Naive thymus-derived CD8-positive, alpha-beta T cell (primary cell): ENCODE measurements around the gene TOMM20L. TPM values are rescaled to one million over a fixed set of nuclear protein-coding genes. Genes with fewer than 3 reads are reported as not detected.
"Not testable (repeated sequence)": the region's sequence is repeated elsewhere in the genome, so short reads cannot be mapped to it uniquely, and the experiment has no call there.

ENCODE experiments used
- ATAC-seq, 2 donors: fragments of 150-1000 bp; cut with Tn5 transposase in 1 of 2; sonication (Bioruptor Pico), chemical (Tn5 transposase) in 1 of 2; 1 replicate in 1 of 2; 2 replicates in 1 of 2; pipeline ENCODE4 v1.10.0; 2021; ENCODE audit warnings: mild to moderate bottlenecking in 2 of 2, moderate library complexity in 2 of 2
- POLR2A ChIA-PET: fragments of 350-600 bp; sonication (Branson Sonifier 250); formaldehyde crosslinking; loops from one replicate; lab custom pipeline; 2021; ENCODE audit warnings: antibody characterized with exemption; lab: Charles Lee
- DNase-seq, 10 donors: peaks; one replicate each; pipeline versions ENCODE4 v3.0.0 to v3.0.0-alpha.2; 2020 to 2022
- H3K27ac Mint-ChIP-seq, 10 donors: one replicate each; pipeline ENCODE4 v1.8.0; 2020 to 2022; ENCODE audit warnings: mild to moderate bottlenecking in 10 of 10, mixed read lengths in 10 of 10, moderate library complexity in 4 of 10, inconsistent platforms in 1 of 10
- H3K27me3 Mint-ChIP-seq, 5 donors: one replicate each; pipeline ENCODE4 v1.8.0; 2021 to 2022; ENCODE audit warnings: mixed read lengths in 5 of 5
- H3K36me3 Mint-ChIP-seq, 3 donors: one replicate each; pipeline ENCODE4 v1.8.0; 2020 to 2022; ENCODE audit warnings: mixed read lengths in 3 of 3, mild to moderate bottlenecking in 2 of 3, inconsistent platforms in 1 of 3
- H3K4me1 Mint-ChIP-seq, 4 donors: one replicate each; pipeline ENCODE4 v1.8.0; 2021 to 2022; ENCODE audit warnings: mixed read lengths in 4 of 4
- H3K4me3 Mint-ChIP-seq, 10 donors: one replicate each; pipeline ENCODE4 v1.8.0; 2020 to 2022; ENCODE audit warnings: mild to moderate bottlenecking in 10 of 10, mixed read lengths in 10 of 10, moderate library complexity in 6 of 10, inconsistent platforms in 1 of 10
- H3K9me3 Mint-ChIP-seq, 9 donors: one replicate each; pipeline ENCODE4 v1.8.0; 2020 to 2022; ENCODE audit warnings: mixed read lengths in 9 of 9, mild to moderate bottlenecking in 3 of 9, inconsistent platforms in 1 of 9, moderate library complexity in 1 of 9
- polyA plus RNA-seq, 3 donors: library from polyadenylated mRNA; unstranded; fragments of 300-500 nt; fragmentation: Illumina TruSeq; gene quantifications; one replicate each; pipeline ENCODE4 v1.2.3, GENCODE V29; 2021
- total RNA-seq, 8 experiments: library from RNA in 2 of 8; stranded (reverse) in 2 of 8; gene quantifications; one replicate each; pipeline ENCODE4 v1.2.3 and lab custom pipeline; 2021 to 2026

The TOMM20L gene
- total and polyA plus RNA-seq, 5 experiments from 2014 or later, result not detected

DNA sequence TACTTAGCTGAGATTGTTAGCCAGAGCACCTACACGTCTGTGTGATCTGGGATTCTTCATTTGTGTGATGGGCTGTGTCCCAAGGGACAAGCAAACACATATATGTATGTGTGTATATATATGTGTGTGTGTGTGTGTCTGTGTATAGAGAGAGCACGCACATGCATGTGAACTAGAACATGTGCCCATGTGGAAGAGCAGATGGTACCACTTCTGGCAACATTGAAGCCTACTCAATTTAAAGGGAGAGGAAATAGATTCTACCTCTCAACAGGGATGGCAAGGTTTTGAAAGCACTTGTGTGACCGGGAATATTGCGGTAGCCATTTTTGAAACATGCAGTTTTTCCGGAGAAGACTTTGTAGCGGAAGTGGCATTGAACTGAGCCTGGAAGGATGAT lies 1.4 kb downstream of the TOMM20L start:
- no peak for DNase-seq
- peak overlapping the region in 3 of 10 donors; percentile 94 to 97 (median 96) for H3K27ac Mint-ChIP-seq
- peak overlapping the region in 9 of 10 donors; percentile 4 to 94 (median 75) for H3K4me3 Mint-ChIP-seq
- no peak for ATAC-seq
- peaks cover 7 to 20% (median 12%) of the 10 kb centered on the region in 4 donors for H3K4me1 Mint-ChIP-seq
- POLR2A ChIA-PET, result interaction anchor here (1.5 to 2.3 kb wide), 2 partner anchors 8 to 99 kb away, joined by 6 to 16 read pairs; partner anchors contain the start of gene ARID4A
- no peaks in the 10 kb centered on the region for H3K9me3 Mint-ChIP-seq
- H3K27me3 Mint-ChIP-seq, result no peaks in the 10 kb centered on the region
- no peaks in the 10 kb centered on the region for H3K36me3 Mint-ChIP-seq

DNA sequence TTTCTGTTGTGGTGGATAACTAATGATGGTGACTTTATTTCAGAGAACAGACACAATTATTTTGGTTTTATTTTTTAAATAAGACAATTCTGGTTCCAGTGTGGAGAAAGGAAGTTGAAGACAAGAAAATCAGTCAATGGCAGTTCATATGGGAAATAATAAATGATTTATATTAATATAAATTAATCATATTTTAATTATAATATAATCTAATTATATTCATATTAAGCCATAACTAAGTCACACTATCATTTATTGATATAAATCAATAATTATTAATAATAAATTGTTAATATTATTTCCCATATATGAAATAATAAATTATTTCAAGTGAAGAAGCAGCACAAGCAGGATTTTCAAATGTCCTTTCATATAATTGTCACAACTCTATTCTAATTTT lies 2.8 kb downstream of the TOMM20L start:
- H3K9me3 Mint-ChIP-seq, result no peaks in the 10 kb centered on the region
- H3K27me3 Mint-ChIP-seq, result no peaks in the 10 kb centered on the region
- no peaks in the 10 kb centered on the region for H3K36me3 Mint-ChIP-seq
- peaks cover 7 to 20% (median 12%) of the 10 kb centered on the region in 4 donors for H3K4me1 Mint-ChIP-seq
- POLR2A ChIA-PET, result no interaction called here
- H3K4me3 Mint-ChIP-seq, result no peak overlapping the region
- no peak overlapping the region for H3K27ac Mint-ChIP-seq
- ATAC-seq (no peak), DNase-seq (no peak)

DNA sequence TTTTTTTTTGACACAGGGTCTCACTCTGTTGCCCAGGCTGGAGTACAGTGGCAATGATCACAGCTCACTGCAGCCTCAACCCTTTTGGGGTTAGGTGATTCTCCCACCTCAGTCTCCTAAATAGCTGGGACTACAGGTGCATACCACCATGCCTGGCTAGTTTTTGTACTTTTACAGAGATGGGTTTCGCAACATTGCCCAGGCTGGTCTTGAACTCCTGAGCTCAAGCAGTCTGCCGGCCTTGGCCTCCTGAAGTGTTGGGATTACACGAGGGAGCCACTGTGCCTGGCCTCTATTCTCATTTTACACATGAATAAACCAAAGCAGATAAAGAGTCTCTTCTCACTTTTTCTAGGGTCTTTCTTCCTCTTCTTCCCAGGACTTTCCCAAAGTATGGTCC lies 3.2 kb downstream of the TOMM20L start:
- POLR2A ChIA-PET, result no interaction called here
- Mint-ChIP-seq H3K27ac (no peak overlapping the region), H3K27me3 (no peaks in the 10 kb centered on the region), H3K9me3 (no peaks in the 10 kb centered on the region), H3K36me3 (no peaks in the 10 kb centered on the region), H3K4me1 (peaks cover 7 to 20% (median 12%) of the 10 kb centered on the region in 4 donors), H3K4me3 (no peak overlapping the region)
- DNase-seq (no peak), ATAC-seq (no peak)

DNA sequence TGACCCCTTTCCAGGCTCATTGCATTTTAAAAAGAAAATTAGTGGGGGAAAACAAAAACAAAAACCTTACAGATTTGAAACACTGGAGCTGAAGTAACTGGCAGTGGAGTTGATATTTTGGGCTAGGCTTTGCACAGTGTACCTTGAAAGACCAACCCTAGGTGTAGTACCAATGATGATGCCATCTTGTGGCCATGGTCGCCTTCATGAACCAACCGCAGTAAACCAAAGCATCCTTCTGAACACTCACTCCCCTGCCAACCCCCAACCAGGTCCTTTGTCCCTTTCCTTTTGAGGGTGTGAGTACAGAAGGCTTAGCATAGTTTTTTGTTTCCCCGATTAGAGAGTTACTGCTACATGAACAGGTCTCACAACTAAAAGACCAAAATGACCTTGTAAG lies 5.9 kb downstream of the TOMM20L start:
- DNase-seq (no peak), ATAC-seq (peak in 1 of 2 donors; percentile 35)
- POLR2A ChIA-PET, result no interaction called here

DNA sequence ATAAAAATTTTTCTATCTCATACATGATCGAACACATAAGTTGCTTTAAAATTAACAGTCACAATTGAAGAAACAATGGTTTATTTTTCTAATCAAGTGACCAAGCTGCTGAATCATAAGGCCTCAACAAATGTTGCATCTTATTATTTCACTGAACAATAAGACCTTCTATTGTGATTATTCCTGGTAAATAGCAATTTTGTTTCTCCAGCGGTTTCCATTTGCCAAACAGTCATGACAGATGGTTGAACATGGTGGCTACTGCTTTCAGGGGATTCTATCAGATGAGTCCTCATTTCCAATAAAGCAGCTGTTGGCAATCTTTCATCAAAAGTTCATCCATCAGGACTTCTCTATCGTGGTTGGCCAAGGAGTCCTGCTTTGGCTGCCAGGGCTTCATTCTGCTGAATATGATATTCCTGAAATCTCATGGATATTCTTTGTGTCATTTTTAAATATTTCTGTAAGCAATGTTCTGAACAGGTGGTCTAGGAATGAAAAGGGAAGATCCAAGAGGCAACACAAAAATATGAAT lies 13.0 kb downstream of the TOMM20L start:
- POLR2A ChIA-PET, result no interaction called here
- H3K4me3 Mint-ChIP-seq, result no peak overlapping the region
- no peaks in the 10 kb centered on the region for H3K27me3 Mint-ChIP-seq
- H3K36me3 Mint-ChIP-seq, result peaks cover 0 to 53% (median 9%) of the 10 kb centered on the region in 3 donors
- H3K27ac Mint-ChIP-seq, result peak overlapping the region in 1 of 10 donors; percentile 22
- DNase-seq, result no peak
- no peaks in the 10 kb centered on the region for H3K4me1 Mint-ChIP-seq
- no peaks in the 10 kb centered on the region for H3K9me3 Mint-ChIP-seq
- no peak for ATAC-seq

More for the DNA sequence above, 5.9 kb downstream of the TOMM20L start:
- peak overlapping the region in 1 of 10 donors; percentile 20 for H3K27ac Mint-ChIP-seq
- peaks cover 1 to 9% (median 3%) of the 10 kb centered on the region in 4 donors for H3K4me1 Mint-ChIP-seq
- H3K36me3 Mint-ChIP-seq, result peaks cover 0 to under 1% (median 0%) of the 10 kb centered on the region in 3 donors
- no peak overlapping the region for H3K4me3 Mint-ChIP-seq
- H3K9me3 Mint-ChIP-seq, result no peaks in the 10 kb centered on the region
- H3K27me3 Mint-ChIP-seq, result no peaks in the 10 kb centered on the region

DNA sequence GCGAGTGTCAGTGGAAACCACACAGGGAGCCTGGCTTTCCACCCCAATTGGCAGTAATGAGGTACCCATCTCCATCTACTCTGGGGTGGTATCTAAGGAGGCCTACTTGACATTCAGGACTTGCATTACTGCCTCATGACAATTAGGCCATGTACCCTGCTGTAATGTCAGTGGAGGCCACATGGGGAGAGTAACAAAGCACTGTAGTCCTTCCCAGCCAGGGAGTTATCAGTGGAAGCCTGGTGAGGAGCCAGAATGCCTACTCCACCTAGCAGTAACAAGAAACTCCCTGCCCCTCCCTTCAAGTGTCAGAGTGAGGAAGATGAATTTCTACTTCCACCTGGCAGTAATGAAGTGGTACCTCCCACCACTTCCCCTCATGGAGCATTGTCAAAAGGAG lies 19.1 kb downstream of the TOMM20L start:
- DNase-seq (no peak), ATAC-seq (no peak)
- peaks cover 11 to 72% (median 25%) of the 10 kb centered on the region in 3 donors for H3K36me3 Mint-ChIP-seq
- H3K9me3 Mint-ChIP-seq, result peaks cover 0 to 3% (median 0%) of the 10 kb centered on the region in 9 donors
- H3K4me3 Mint-ChIP-seq, result no peak overlapping the region
- H3K4me1 Mint-ChIP-seq, result peaks cover 13 to 22% (median 15%) of the 10 kb centered on the region in 4 donors
- peak overlapping the region in 1 of 10 donors; percentile 29 for H3K27ac Mint-ChIP-seq
- POLR2A ChIA-PET, result no interaction called here
- H3K27me3 Mint-ChIP-seq, result no peaks in the 10 kb centered on the region

DNA sequence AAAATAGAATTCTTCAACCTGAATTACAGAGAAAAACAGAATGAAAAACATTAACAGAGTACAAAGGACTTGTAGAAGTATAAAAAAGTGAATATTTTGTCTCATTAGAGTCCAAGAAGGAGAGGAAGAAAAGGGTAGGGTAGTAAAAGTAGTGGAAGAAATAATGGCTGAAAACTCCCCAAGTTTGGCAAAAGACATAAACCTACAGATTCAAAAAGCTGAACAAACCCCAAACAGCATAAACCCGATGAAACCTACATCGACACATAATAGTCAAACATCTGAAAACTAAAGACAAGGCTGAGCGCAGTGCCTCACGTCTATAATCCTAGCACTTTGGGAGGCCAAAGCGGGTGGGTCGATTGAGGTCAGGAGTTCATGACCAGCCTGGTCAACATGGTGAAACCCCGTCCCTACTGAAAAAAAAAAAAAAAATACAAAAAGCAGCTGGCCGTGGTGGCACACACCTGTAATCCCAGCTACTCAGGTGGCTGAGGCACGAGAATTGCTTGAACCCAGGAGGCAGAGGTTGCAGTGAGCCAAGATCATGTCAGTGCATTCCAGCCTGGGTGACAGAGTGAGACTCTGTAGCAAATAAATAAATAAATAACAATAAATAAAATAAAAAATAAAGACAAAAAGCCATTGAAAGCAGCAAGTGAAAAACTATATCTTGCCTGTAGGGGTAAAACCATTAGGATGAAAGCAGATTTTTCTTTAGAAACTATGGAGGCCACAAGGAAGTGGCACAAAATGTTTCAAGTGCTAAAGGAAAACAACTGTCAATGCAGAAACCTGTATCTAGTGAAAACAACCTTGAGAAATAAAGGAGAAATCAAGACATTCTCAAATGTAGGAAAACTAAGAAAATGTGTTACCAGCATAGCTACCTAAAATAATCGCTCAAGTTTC lies 20.2 kb downstream of the TOMM20L start:
- Mint-ChIP-seq H3K27ac (peak overlapping the region in 3 of 10 donors; percentile 12 to 48 (median 43)), H3K36me3 (peaks cover 11 to 75% (median 25%) of the 10 kb centered on the region in 3 donors), H3K4me3 (no peak overlapping the region), H3K27me3 (no peaks in the 10 kb centered on the region), H3K4me1 (peaks cover 14 to 22% (median 15%) of the 10 kb centered on the region in 4 donors), H3K9me3 (peaks cover 0 to 3% (median 0%) of the 10 kb centered on the region in 9 donors)
- DNase-seq, result no peak
- ATAC-seq, result no peak
- POLR2A ChIA-PET, result interaction anchor here (0.6 kb wide), 1 partner anchor 118 kb away, joined by 5 read pairs; the partner anchor contains the start of gene ARID4A

DNA sequence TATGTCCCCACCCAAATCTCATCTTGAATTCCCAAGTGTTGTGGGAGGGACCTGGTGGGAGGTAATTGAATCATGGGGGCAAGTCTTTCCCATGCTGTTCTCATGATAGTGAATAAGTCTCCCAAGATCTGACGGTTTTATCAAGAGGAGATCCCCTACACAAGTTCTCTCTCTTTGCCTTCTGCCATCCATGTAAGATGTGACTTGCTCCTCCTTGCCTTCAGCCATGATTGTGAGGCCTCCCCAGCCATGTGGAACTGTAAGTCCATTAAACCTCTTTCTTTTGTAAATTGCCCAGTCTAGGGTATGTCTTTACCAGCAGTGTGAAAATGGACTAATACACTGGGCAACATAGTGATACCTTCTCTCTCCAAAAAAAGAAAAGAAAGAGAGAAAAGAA lies 21.2 kb downstream of the TOMM20L start:
- Mint-ChIP-seq H3K27ac (peak overlapping the region in 4 of 10 donors; percentile 11 to 80 (median 42)), H3K4me1 (peaks cover 14 to 22% (median 17%) of the 10 kb centered on the region in 4 donors), H3K36me3 (peaks cover 11 to 74% (median 23%) of the 10 kb centered on the region in 3 donors)
- H3K27me3 Mint-ChIP-seq, H3K4me3 Mint-ChIP-seq, DNase-seq, ATAC-seq, H3K9me3 Mint-ChIP-seq: not testable (repeated sequence)
- POLR2A ChIA-PET, result interaction anchor here (0.6 to 1.0 kb wide), 4 partner anchors 10 to 119 kb away, joined by 3 to 5 read pairs (median 4); partner anchors contain the start of gene ARID4A

DNA sequence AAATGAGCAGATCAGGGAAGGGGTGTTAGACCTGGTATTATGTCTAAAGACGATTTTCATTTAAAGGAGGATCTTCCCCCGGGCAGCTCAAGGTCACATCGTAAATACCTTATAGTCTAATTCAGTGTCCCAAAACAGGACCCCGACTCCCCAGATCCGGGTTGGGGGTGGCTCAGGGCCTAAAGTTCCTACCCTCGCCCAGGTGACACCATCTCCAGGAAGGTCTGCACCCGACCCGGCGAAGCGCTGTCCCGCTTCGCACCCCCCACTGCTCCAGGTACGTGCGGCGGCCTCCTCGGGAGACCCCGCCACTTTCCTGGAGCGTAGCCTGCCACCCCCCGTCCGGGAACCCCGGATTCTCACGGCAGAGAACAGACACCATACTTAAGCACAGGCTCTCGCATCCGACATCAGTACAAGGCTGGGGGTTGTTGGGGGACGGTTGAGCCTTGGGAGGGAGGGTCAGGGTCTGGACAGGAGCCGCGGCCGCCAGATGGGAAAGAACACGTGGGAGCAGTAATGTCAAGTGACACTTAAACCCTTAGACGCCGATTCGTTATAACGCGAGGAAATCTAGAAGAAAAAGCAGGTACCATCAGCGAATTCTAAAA lies 31.0 kb downstream of the TOMM20L start:
- Mint-ChIP-seq H3K4me1 (peaks cover 8 to 51% (median 42%) of the 10 kb centered on the region in 4 donors), H3K36me3 (peaks cover 0 to 35% (median 6%) of the 10 kb centered on the region in 3 donors), H3K4me3 (peak overlapping the region; percentile 78 to 96 (median 90)), H3K27ac (peak overlapping the region; percentile 90 to 99 (median 96)), H3K27me3 (peaks cover 0 to 2% (median 0%) of the 10 kb centered on the region in 5 donors), H3K9me3 (peaks cover 0 to 2% (median 0%) of the 10 kb centered on the region in 9 donors)
- peak; percentile 13 to 31 for ATAC-seq
- peak in 7 of 10 donors; percentile 13 to 71 (median 27) for DNase-seq
- POLR2A ChIA-PET, result interaction anchor here (0.5 to 2.7 kb wide), 14 partner anchors 10 to 1847 kb away, joined by 3 to 46 read pairs (median 4); partner anchors contain the start of genes ACTR10, AP5M1, ARID4A and DAAM1

DNA sequence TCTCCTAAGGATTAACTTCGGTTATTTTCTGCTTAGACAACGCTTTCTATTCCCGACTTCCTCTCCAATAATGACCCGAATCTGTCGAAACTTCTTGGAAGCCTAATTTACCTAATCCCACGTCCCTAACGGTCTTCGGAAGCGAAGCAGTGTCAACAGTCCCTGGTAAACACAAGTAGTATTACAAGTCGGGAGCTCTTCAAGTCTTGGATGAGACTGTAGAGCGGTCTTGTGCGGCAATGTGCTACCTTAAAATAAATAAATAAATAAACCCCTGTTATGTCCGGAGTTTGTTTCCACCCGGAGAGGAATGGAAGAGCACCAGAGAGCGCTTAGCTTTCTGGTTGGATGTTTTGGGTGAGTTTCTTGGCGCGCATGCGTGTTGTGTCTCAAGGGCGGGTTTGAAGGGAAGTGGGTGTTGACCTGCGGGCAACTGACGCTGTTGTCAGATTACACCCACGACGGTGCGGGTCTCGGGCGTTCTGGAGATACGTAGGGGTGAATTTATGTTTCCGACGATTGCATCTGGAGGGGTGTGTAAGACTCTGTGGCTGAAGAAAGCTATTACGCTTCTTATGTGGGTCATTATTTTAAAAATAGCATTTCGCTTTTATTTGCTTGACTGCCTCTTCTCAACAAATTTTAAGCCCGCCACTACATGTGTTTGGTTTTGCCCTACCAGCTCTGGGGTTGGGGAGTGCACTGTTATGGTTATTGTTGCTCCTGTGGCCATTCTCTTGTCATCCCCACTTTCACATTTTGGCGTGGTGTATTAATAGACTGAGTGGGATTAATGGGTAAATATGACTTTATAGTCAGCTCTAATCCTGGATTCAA lies 31.8 kb downstream of the TOMM20L start, which contains the start of the genes KIAA0586 and TIMM9:
Gene KIAA0586, plus strand, starts transcription at position 439 of the 837 bp plus-strand sequence. CDS start 546 bp downstream, outside the sequence.
Gene TIMM9, minus strand, starts transcription at position 251 of the 837 bp plus-strand sequence. CDS start 15,586 bp downstream, outside the sequence.
- H3K9me3 Mint-ChIP-seq, result peaks cover 0 to 2% (median 0%) of the 10 kb centered on the region in 9 donors
- peak within 1 kb of the TSS; percentile 90 to 99 (median 96) for H3K27ac Mint-ChIP-seq
- DNase-seq, result peak; percentile 85 to 99 (median 95)
- peaks cover 0 to 32% (median 6%) of the 10 kb centered on the region in 3 donors for H3K36me3 Mint-ChIP-seq
- H3K4me3 Mint-ChIP-seq, result peak within 1 kb of the TSS; percentile 78 to 96 (median 90)
- POLR2A ChIA-PET, result interaction anchor here (0.5 to 2.7 kb wide), 17 partner anchors 10 to 1848 kb away, joined by 3 to 46 read pairs (median 3); partner anchors contain the start of genes ACTR10, AP5M1, ARID4A and DAAM1
- H3K27me3 Mint-ChIP-seq, result peaks cover 0 to 2% (median 0%) of the 10 kb centered on the region in 5 donors
- peak; percentile 92 to 93 for ATAC-seq
- H3K4me1 Mint-ChIP-seq, result peaks cover 10 to 53% (median 43%) of the 10 kb centered on the region in 4 donors
